ENCODE results near the gene ELL3. TPM values are rescaled to one million over a fixed set of nuclear protein-coding genes. Genes with fewer than 3 reads are reported as not detected.

Gene ELL3
- total and polyA plus RNA-seq, 10 of the 15 experiments (the other 5 are each of a cell fraction or from before 2014, with no cell fraction given), result 12.9 to 30.3 (median 20.2) TPM

GRCh38 chr15:43791993-43792760 lies 15.4 kb upstream of the ELL3 start, which contains the start of gene SERF2:
Gene SERF2 (plus strand): TSS chr15:43792320. CDS start chr15:43792377, 57 bp downstream.
- ChIA-PET SMC1A (ENCODE audit: uncharacterized antibody, unreplicated experiment) (interaction anchor here (1.1 to 9.4 kb wide), 11 partner anchors 9 to 41 kb away, joined by 3 to 129 read pairs (median 4); partner anchors contain the start of genes ELL3, HYPK and MFAP1), POLR2A (interaction anchor here (0.5 to 6.5 kb wide), 10 partner anchors 7 to 52 kb away, joined by 3 to 59 read pairs (median 4); partner anchors contain the start of genes ELL3, HYPK, MFAP1 and SERINC4), RAD21 (ENCODE audit: unreplicated experiment) (interaction anchor here (0.8 to 2.2 kb wide), 7 partner anchors 13 to 40 kb away, joined by 5 to 10 read pairs (median 6); partner anchors contain the start of genes ELL3 and MFAP1), CTCF (interaction anchor here (0.6 to 7.1 kb wide), 6 partner anchors 16 to 40 kb away, joined by 3 to 72 read pairs (median 4); partner anchors contain the start of genes ELL3 and MFAP1)
- Histone ChIP-seq H3K4me3 (peak within 1 kb of the TSS; percentile 96), H3K27me3 (replicated peaks in 1 of 2; ENCODE audit: control insufficient read depth in 2 of 2, insufficient read depth in 2 of 2, low read length in 1 of 2) (no peaks in the 10 kb centered on the region), H3K27ac (ENCODE audit: control insufficient read depth, insufficient read depth) (peak within 1 kb of the TSS; percentile 99), H3K9me3 (replicated peaks; ENCODE audit: control insufficient read depth, insufficient read depth, low read length) (no peaks in the 10 kb centered on the region), H3K4me2 (ENCODE audit: control insufficient read depth, insufficient read depth) (peak within 1 kb of the TSS; percentile 99), H2AFZ (ENCODE audit: control insufficient read depth, low read depth, low read length) (peak within 1 kb of the TSS; percentile 90), H3K36me3 (ENCODE audit: control insufficient read depth in 2 of 2, insufficient read depth in 2 of 2, low read length in 1 of 2) (peaks cover 5 to 30% of the 10 kb centered on the region in 2 experiments), H4K20me1 (ENCODE audit: control insufficient read depth, insufficient read depth) (no peaks in the 10 kb centered on the region; the same call in none of the 2 replicates), H3K4me1 (ENCODE audit: control insufficient read depth, insufficient read depth, low read length) (peaks cover 34% of the 10 kb centered on the region), H3K79me2 (ENCODE audit: control insufficient read depth, insufficient read depth, low read length) (peaks cover 34% of the 10 kb centered on the region), H3K9ac (ENCODE audit: control insufficient read depth, insufficient read depth, low read length) (peak within 1 kb of the TSS; percentile 100)
- FAIRE-seq, result peak; percentile 90
- intact Hi-C loops (cut with micrococcal nuclease; ENCODE audit: unreplicated experiment) (loop anchor here (1.0 to 5.0 kb wide), 2 partner anchors 8 to 35 kb away; partner anchors contain the start of genes HYPK, SERINC4 and WDR76), in situ Hi-C loops (cut with MboI) (loop anchor here (10.0 to 25.0 kb wide), 2 partner anchors 933 to 1530 kb away; partner anchors contain the start of genes GANC and TMEM87A)
- TSS peak; percentile 65 for BruUV-seq (replicated peaks)
- under 1% methylated on average over 47 of the region's 66 CpGs for WGBS (ENCODE audit: insufficient coverage, insufficient replicate concordance, low lambda C conversion rate, missing lambda C conversion rate)
- DNase-seq (ENCODE audit: low read depth, low spot score), result peak; percentile 99
- ATAC-seq, result peak; percentile 92
- TF ChIP-seq PAX5 (IDR thresholded peaks at IDR 0.05; ENCODE audit: borderline replicate concordance, low read depth, low read length) (peak; percentile 13; the same call in 1 of the 2 replicates), E2F8 (IDR thresholded peaks at IDR 0.05; ENCODE audit: low read depth, partially characterized antibody) (no peak), ZSCAN29 (IDR thresholded peaks at IDR 0.05) (no peak), CREM (IDR thresholded peaks at IDR 0.05; ENCODE audit: low read depth) (peak; percentile 62), MEF2A (IDR thresholded peaks at IDR 0.05; ENCODE audit: insufficient read depth, low read depth, low read length) (0 out of 2 replicates have a peak, but pooled peaks have one; percentile 30), ZNF592 (IDR thresholded peaks at IDR 0.05) (no peak), NBN (IDR thresholded peaks at IDR 0.05) (peak; percentile 88), KLF5 (IDR thresholded peaks at IDR 0.05; ENCODE audit: partially characterized antibody) (no peak), STAT3 (IDR thresholded peaks at IDR 0.05; ENCODE audit: low read depth, low read length) (no peak), SRF (IDR thresholded peaks at IDR 0.05; ENCODE audit: low read depth in 2 of 2, low read length in 2 of 2) (no peak), GABPA (IDR thresholded peaks at IDR 0.05; ENCODE audit: low read depth) (no peak), HDGF (IDR thresholded peaks at IDR 0.05) (peak; percentile 100)

Data from GM12878 (cell line).